GM18909 (cell line): Measurements from ENCODE around the gene DTNA.

ENCODE experiments used
- ATAC-seq: cut with Tn5 transposase; IDR thresholded peaks from one replicate; pipeline ENCODE4 v1.9.1; 2021; ENCODE audit warnings: mild to moderate bottlenecking; ENCODE audit not compliant: unreplicated experiment, poor library complexity

The DTNA gene

GRCh38 chr18:34802959-34803358, 92.9 kb downstream of the DTNA start:
- no peak for ATAC-seq

DNA sequence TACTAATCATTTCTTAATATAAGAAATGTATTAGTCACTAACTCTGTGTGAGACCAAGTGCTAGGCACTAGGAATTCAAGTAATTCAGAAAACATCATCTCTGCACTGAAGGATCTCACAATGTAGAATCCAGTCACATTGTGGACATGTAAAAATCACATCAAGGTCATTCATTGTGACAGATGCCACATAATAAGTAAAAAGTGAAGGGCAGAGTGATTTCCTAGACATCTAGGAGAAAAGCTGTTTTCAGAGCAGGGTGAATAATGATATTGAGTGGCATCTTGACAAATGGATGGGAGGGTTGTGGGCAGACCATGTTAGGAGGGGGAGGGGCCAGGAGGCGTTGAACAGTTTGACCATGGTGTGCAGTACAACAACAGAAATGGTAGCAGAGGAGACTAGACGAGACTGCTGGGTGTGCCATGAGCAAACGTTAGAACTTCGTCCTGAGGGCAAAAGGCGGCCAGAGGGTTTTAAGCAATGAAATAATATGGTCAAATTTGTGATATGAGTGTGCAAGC, 93.8 kb downstream of the DTNA start:
- ATAC-seq = no peak

DNA sequence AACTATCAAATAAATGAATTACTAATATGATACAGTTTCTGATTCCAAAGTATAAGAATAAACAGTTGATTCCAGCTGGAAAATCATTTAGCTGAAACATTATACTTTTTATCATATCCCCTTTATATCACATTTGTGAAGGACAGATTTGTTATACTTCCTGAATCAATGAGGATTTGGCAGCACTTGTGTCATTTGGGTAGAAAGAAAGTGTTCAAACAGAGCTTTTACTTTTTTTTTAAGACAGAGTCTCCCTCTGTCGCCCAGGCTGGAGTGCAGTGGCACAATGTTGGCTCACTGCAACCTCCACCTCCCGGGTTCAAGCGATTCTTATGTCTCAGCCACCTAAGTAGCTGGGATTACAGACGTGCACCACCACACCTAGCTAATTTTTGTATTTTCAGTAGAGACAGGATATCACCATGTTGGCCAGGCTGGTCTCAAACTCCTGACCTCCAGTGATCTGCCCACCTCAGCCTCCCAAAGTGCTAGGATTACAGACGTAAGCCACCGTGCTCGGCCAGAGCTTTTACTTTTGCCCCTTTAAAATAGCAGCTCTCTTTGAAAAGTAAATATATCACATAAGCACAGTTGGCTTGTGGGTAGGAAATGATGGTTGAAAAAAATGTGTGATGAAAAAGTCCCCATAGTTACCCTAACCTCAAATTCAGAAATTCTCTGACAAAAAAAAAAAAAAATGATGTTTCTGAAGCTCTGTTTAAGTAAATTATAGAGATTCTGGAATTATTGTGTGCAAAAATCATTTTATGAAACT, 95.2 kb downstream of the DTNA start:
- no peak for ATAC-seq

- ATAC-seq = no peak
These were observed 95.8 kb downstream of the DTNA start for GRCh38 chr18:34805878-34806351.

DNA sequence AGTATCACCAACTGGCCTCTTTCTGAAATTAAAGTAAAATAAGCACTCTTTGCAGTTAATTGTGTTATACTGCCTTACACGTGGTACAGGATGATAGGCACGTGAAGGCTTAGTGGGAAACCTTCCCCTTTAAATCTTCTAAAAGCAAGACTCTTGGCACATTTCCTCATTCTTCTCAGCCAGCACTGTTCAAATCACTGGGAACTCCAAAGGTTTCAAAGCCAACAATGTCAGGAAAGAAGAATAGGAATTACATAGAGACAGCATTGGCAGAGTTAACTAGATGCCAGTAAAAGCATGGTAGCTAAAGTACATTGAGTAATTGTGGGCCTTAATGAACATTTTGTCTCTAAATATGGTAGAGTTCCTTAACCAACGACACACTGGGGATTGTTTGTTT, 96.4 kb downstream of the DTNA start:
- no peak for ATAC-seq

GRCh38 chr18:34807106-34807796, 97.2 kb downstream of the DTNA start:
- ATAC-seq = no peak

GRCh38 chr18:34808389-34808788, 98.3 kb downstream of the DTNA start:
- no peak for ATAC-seq

- ATAC-seq = no peak
These were observed 99.5 kb downstream of the DTNA start for GRCh38 chr18:34809451-34810072.

DNA sequence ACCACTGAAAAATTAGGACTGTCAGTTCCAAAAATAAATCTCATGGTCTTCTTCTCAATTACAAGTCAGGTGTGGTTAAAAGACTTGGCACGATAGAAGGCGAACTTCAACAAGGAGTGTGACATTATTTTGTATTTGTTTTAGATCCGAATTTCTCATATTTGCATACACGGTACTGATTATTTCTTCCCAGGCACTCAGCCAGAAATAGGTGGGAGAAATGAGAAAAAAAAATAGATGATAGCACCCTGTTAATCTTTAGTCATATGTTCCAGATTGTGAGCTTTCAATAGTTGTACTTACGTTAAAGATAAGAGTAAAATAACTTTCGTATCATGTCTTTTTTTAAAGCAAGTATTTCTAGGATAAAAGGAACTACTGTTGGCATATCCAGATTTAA, 106.1 kb downstream of the DTNA start:
- ATAC-seq = no peak

- ATAC-seq = no peak
These were observed 107.5 kb downstream of the DTNA start for GRCh38 chr18:34817636-34818035.

DNA sequence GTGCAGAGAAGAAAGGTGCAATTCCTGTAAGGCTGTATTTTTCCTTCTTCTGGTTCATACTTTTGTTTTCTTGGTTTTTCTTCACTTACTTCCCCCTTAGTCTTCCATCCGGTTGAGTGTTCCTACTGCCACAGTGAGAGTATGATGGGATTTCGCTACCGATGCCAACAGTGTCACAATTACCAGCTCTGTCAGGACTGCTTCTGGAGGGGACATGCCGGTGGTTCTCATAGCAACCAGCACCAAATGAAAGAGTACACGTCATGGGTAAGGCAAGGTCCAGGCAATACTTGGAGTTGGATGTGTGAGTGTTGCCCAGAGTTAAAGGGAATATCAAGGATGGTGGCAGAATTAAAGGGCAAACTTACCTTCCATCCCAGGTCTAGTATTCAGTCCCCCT, 108.0 kb downstream of the DTNA start:
- ATAC-seq = no peak

DNA sequence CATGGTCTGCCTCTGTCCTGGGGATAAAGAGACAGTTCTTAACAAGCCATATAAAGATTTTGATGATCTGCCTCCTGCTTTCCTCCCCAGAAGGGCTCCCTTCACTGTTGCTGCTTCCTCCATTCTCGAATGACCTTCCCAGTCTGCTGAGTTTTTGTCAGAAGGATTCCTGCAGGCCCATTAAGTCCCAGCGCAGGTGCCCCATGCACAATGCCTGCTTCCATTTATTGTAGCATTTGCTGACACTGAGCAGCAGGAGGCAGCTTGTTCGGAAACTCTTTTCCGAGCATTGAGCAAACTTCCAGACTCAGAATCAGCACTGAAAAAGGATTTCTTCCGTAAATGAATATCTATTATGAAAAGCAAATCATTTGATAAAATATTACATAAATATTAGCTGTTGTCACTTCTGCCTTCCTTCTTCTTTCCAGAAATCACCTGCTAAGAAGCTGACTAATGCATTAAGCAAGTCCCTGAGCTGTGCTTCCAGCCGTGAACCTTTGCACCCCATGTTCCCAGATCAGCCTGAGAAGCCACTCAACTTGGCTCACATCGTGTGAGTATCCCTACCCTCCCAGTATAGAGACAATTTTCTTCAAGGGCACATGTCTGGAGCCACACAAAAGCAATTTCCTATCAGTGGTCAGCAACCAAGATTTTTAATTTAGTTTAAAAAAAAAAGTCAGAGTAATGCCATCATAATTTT, 110.4 kb downstream of the DTNA start:
- ATAC-seq = no peak

DNA sequence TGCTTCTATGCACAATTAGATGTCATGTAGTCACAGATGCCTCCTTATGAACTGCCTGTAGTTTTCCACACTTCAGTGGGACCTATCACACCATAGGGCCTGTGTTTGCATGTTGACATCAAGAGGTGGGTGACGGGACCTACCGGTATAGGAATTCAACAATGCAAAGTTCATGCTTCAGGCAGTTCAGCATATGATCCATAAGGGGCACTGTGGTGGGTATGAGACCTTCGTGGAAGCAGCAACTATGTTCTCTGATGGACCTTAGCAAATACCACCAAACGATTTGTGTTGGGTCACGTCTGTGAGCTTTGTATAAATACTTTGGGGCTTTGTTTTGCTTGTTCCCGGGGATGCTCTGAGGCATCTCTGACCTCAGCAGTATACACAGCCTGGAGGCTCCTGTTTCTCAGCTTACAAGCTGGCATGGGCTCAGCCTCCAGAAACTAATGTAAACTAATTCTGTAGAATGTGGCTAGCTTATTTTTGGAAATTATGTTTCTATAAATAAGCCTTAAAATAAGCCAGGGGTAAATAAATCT, 111.6 kb downstream of the DTNA start:
- no peak for ATAC-seq

- no peak for ATAC-seq
These were observed 118.0 kb downstream of the DTNA start for GRCh38 chr18:34828093-34828492.

DNA sequence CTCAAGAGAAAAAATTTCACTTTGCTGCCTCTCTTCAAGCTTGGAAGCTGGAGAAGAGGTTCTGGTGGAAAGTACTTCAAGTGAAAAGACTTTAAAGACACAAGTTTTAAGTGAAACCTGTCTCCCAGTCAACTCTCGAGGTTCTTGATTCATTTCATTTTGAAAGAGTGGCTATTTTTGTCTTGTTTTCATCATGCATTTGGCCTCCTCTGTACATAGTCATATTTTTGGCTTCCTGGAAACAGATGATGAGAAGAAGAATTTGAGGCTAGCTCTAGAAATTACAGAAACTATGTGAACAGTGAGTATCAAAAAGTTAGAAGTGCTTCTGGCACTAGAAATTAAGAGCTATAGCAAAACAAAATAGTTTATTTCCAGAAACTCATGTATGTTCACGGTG, 124.8 kb downstream of the DTNA start:
- no peak for ATAC-seq

DNA sequence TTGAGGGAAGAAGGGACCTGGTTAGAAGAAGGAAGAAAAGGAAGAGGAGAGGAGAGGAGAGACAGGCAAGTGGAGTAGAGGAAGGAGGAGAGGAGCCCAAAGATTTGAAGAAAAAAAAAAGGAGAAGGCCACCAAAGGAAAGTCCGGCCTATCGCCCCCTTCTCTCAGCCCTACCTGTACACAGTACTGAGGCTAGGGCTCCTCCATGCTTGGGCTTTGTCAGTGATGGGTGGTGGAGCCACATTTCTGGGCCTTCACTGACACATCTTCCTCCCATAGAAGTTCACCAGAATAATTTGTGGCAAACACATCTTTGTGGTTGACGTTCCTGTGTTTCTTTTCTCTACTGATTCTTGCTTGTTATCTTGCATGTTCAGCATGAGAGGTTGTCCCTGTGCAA, 125.4 kb downstream of the DTNA start:
- no peak for ATAC-seq

DNA sequence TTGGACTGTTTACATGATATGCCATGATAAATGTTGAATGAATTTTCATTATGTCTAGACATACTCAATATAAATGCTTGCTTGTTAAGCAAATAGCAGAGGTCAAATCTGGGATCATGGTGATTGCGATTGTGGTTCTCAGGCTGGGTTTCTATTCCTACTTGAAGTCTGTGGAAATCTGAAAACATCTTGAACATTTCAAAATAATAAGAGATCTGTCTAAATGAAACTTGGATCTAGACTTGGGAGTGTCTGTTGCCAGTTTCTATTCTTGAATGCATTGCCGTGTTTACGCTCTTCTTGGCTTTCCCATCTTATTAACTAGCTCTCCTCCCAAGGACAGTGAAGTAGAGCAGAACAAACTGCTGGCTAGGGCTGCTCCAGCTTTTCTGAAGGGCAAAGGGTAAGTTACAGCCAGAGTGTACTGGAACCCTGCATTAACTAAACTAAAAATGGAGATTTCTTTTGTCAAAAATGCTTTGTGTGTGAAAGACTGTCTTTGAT, 127.7 kb downstream of the DTNA start:
- ATAC-seq = no peak

DNA sequence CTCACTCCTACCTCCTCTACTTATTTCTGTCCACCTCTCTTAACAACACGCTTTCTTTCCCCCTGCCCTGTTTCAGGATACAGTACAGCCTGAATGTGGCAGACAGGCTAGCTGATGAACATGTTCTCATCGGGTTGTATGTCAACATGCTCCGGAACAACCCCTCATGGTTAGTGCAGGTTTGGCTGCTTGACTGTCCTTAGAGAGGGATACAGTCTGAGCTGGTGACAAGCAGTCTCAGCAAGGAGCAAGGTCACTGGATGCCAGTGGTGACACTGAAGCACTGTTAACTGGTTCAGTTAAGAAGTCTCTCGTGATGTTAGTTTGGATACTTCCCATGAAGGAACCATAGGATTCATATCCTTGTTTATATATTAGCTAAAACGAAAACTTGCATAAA, 128.6 kb downstream of the DTNA start:
- no peak for ATAC-seq

DNA sequence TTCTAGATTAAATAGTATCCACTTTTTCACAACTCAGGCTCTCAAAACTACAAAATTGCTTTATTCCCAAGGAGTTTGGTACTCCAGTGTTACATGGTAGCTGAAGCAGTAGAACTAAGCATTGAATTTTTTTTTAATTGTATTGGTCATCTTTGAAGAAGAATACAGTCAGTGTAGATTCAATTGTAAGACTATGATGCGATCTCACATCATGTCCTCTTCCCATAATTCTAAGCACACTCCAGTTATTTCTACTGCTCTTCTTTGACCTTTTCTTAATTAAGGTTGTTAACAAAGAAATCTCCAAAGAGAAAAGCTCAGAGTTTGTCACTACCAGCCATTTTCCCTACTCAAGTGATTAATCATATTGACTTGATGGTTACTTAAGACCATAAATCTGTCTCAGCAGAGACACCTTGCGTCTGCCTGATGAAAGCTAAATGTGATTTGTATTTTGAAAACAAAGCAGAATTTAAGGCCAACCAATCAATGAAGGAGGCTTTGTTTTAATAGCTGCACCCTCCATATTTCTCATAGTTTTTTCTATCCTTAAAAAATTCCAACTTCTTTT, 130.2 kb downstream of the DTNA start:
- no peak for ATAC-seq

DNA sequence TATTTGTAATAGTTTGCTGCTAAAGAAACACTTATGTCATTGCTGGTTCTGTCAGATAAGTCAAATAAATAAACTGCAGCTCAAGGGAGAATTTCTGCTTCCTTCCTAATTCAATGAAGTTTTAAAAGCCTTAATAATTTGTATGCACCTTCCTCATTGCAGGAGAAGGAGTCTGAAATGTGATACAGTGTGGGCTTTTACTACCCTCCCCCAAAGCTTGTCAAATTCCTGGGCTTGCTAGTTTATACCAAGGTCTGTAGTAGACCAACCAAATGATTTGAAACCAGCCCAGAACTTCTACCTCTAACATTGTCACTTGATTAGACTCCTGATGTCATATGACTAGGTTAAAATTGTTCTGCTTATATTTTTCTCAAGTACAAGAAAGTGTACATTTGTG, 131.8 kb downstream of the DTNA start:
- ATAC-seq = no peak
